PC-3 (cell line): ENCODE data around the gene DHCR24.

Experiments
- EZH2 ChIP-seq: fragments of 300-600 bp; sonication (generic); IDR thresholded peaks from one replicate; pipeline ENCODE4 v1.6.1; 2017; ENCODE audit warnings: antibody characterized with exemption, mild to moderate bottlenecking, low read length; ENCODE audit not compliant: unreplicated experiment
- EZH2phosphoT487 ChIP-seq: fragments of 300-600 bp; sonication (generic); IDR thresholded peaks from 2 replicates; pipeline ENCODE4 v1.6.1; 2018; ENCODE audit warnings: mild to moderate bottlenecking, antibody characterized with exemption, low read length, borderline replicate concordance
- TF ChIP-seq, protein P1 (sequence below): fragments of 300-600 bp; sonication (generic); conservative IDR thresholded peaks from 2 replicates; pipeline ENCODE4 v1.5.1; 2017; ENCODE audit warnings: antibody characterized with exemption, low read depth, mild to moderate bottlenecking, low read length

DNA sequence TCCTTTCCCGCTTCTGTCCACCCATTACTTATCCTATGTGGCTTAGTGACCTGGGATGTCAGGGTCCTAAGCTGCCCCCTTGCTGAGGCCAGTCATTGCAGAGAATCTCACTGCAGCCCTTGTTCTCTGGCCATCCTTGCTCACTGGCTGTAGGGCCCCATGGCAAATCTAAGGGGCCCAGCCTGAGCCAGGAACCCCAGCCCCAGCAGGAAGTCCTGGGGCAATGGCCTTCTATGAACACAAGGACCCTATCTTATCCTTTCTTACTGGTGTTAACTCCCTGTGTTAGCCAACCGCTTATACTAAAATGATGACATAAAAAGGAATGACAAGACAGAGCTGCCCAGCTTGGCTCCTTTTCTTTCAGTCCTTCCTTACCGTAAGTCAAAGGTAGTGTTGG, 29.9 kb downstream of the DHCR24 start:
- TF ChIP-seq, protein P1, sequence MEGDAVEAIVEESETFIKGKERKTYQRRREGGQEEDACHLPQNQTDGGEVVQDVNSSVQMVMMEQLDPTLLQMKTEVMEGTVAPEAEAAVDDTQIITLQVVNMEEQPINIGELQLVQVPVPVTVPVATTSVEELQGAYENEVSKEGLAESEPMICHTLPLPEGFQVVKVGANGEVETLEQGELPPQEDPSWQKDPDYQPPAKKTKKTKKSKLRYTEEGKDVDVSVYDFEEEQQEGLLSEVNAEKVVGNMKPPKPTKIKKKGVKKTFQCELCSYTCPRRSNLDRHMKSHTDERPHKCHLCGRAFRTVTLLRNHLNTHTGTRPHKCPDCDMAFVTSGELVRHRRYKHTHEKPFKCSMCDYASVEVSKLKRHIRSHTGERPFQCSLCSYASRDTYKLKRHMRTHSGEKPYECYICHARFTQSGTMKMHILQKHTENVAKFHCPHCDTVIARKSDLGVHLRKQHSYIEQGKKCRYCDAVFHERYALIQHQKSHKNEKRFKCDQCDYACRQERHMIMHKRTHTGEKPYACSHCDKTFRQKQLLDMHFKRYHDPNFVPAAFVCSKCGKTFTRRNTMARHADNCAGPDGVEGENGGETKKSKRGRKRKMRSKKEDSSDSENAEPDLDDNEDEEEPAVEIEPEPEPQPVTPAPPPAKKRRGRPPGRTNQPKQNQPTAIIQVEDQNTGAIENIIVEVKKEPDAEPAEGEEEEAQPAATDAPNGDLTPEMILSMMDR: no peak
- TF ChIP-seq EZH2 (no peak), EZH2phosphoT487 (no peak)
